Germinal center (tissue), 1 donor: ENCODE data around the gene CEP162.
"Not testable (repeated sequence)": the region's sequence is repeated elsewhere in the genome, so short reads cannot be mapped to it uniquely, and the experiment has no call there.

Experiments used
- DNase-seq: peaks from one replicate; pipeline ENCODE4 v3.0.0; 2012; ENCODE audit warnings: mixed read lengths, low spot score

Gene CEP162, protein sequence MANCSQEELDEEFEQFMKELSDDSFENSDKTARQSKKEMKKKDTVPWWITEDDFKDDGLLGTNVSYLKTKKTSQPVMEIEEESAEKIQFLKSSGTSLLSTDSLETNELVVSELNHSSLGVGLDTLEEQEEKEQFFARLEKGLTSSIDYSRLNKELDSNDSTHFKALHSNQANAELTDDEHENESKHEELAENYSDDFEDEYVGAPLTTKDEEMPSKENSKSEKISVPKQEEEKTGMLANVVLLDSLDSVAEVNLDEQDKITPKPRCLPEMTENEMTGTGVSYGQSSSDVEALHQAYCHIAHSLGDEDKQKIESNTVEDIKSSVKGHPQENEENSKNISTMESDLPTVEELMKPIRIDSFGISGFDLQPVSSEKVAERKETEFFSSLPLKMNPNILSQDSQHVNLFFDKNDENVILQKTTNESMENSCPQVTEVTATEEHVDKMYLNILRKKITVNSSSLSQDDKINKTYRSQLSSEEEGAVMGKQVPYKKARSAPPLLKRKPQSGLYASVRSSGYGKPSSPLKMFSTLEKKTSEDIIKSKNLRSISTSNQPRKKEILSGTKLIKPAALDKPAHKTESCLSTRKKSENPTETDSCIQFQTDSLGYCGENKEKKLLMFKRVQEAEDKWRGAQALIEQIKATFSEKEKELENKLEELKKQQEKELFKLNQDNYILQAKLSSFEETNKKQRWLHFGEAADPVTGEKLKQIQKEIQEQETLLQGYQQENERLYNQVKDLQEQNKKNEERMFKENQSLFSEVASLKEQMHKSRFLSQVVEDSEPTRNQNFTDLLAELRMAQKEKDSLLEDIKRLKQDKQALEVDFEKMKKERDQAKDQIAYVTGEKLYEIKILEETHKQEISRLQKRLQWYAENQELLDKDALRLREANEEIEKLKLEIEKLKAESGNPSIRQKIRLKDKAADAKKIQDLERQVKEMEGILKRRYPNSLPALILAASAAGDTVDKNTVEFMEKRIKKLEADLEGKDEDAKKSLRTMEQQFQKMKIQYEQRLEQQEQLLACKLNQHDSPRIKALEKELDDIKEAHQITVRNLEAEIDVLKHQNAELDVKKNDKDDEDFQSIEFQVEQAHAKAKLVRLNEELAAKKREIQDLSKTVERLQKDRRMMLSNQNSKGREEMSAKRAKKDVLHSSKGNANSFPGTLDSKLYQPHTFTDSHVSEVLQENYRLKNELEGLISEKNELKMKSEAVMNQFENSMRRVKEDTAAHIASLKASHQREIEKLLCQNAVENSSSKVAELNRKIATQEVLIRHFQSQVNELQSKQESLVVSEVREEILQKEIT (N-terminal part only)

DNA sequence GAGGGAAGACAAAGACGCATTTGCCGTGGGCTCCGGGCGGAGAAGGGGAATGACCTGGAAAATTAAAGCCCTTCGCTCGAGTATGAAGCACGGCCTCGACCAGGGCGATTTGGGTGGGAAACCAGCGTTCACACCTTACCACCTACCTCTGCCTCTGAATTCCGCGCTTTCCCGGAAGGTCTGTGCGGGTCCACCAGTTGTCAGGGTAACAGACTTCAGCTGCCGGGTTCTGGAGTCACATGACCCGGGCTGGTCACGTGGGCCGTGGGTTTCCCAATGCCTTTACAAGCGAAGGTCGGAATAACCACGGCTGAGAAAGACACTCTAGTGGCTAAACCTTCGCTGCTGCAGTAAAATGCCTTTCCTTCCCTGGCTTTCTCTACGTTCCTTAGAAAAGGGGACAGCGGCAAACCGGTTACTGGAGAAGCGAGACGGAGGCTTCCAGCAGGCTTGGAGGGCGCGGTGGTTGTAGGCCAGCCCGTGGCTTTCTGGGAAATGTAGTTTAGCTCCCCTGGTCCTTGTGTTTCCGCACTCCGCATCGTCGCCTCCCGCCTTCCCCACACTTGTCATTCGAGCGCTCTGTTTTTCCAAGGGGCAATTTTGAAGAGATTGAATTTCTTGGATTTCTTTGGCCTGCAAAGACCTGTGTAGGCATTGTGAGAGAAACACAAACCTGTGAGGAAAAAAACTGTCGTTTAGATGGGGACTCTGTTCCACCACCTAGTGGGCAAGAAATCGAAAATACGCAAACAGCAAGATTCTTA is at the start of gene CEP162:
CEP162 (minus strand) TSS at position 210 of the 764 bp plus-strand sequence. CDS start 1,250 bp downstream, outside the sequence.
- DNase-seq: peak; percentile 80

DNA sequence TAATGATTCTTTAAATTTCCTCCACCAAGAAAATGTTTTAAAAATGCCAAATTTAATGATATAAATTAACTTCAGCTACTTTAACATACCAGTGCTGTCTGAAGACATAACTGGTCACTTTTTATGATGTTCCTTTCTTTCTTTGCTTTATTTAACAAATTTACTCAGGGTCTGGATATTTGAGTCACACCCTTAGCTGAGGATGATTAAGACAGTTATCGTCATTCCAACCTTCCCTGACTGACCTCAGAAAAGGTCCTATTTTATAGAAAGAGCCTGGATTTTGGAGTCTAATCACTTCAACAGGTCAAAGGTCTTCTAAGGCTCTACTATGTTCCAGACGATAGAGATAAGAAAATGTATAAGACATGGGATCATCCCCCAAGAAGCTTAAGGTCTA is 47.4 kb upstream of the CEP162 start:
- no peak for DNase-seq

DNA sequence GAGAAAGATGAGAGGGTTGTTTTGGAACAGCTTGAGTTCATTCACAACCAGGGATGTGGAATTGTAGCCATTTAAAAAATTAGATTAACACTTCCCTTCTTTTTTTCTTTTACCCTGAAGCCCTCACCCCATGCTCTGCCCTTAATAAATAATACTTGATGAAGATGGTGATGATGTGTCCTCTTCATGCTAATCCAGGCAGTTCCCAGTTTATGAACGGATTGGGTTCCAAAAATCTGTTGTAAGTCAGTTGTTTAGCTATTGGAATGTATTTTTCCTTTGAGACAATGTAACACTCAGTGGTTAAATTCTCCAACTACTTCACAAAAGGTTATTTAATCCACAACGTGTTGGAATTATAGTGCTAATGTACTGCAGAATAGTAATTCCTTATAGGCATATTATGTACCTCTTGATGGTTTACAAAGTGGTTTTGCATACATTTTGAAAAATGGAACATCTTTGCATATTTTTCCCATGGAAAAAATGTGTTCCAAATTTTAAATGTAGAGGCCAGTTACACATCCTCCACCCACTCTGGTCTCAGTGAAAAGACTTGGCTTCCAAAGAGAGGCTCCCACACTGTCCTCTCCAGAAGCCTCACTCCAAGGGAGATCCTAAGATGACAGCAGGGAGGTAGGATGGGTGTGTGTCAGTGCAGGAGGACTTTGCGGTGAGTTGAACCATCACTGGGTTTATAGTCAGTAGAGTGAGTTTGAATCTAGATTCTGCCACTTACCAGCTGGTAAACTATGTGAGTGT is 45.8 kb upstream of the CEP162 start:
- DNase-seq: no peak

DNA sequence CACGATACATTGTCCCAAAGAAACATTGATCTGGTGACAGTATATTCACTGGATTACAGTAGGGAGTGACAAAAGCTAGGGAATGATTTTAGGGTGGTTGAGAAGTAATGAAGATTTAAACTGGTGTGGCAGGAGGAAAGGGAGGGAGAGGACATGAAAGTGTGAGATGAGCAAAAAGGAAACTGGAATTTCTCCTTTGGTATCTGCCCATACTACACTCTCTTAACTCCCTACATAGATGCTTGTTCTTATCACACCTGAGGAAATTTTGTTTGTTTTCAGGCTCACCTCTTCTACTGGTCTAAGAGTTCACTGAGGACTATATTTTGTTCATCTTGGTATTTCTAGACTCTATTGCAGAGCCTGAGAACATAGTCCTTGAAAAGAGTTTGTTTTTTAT is 44.9 kb upstream of the CEP162 start:
- no peak for DNase-seq

- no peak for DNase-seq
These were observed 43.7 kb upstream of the CEP162 start for GRCh38 chr6:84271061-84271716.

DNA sequence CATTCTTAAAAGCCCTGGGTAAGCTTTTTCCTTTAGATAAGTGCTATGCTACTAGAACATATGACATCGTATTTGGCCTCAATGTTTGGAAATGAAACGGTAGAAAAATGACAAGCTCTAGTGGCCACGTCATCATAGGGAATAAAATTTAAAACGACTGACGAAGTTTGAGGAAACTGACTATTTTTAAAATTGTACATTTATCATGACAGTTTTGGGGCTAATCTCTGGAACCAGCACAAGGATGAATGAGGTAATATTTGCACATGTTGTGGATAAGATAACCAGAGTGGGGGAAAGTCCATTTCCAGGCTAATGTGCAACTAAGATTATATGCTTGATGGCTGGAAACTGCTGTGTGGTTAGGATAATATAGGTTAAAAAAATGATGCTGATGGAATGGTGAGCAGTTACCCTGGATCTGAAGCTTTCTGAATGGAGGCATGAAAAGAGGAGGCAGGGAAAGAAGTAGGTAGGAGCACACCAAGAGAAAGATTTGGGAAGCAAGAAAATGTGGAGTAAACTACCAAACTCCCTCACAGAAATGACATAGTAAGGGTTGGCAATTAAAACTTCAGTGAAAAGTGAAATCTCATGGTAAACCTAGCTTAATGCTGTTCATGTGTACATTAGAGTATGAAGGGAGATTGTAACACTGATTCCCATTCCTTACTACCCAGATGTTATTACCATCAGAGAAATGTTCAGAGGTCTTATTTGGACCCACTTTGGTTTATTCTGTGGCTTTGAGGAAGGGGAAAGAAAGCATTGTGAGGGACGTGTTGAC is 42.7 kb upstream of the CEP162 start:
- DNase-seq: no peak

- no peak for DNase-seq
These were observed 41.3 kb upstream of the CEP162 start for GRCh38 chr6:84268781-84269180.

DNA sequence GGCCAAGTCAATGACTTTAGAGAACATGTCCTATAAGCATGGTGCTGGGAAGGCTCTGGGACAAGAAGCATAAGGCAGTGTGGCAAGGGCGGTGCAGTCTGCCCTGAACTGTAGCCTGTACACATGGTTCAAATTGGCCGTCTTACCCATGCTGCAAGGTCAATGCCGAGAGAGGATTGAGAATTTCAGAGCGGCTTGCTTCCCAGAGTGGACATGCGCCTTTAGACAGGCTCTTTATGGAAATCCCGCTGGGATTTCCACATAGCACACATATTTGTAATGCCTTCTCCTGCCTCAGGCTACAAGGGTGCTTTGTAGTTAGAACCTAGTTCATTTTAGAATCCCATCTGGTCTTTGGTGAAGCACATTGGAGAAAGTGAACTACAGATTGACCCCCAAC is 36.1 kb upstream of the CEP162 start:
- DNase-seq: no peak

DNA sequence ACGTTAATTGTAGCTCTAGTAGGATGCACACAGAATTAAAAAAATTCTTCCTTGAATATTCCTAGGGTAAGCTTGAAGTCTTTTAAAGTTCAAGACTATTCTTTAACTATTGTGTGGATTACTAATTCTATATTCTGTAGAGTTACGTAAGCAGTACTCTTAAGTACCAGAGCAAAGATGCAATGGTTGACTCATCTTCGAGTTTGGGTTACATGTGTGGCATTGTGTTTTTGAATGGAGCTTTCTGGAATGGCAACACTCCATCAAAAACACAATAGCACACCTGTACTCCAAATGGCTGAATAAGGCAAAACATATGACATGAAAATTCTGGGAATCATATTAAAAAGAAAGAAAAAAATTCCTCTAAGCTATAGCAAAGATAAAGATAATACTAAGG is 33.5 kb upstream of the CEP162 start:
- DNase-seq: no peak

DNA sequence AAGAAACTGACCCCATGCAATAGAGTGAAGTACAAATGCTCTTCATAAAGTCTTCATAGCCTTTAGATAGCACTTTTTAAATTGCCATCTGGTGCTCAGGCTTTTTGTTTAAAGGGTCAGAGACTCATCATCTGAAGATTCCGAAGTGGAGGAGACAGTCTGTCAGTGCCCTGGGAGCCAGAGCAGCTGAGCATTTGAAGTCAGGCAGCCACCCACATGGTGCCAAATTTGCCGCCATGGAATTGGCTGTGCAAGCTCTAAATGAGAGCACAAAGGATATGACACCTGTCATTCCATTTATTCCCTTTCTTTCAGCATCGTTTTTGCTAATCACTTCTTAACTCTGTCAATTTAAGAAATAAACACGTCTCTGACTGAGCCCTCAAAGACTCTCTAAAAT is 32.8 kb upstream of the CEP162 start:
- DNase-seq: no peak

- DNase-seq: no peak
These were observed 31.4 kb upstream of the CEP162 start for GRCh38 chr6:84258866-84259265.

GRCh38 chr6:84258268-84258667 is 30.8 kb upstream of the CEP162 start:
- DNase-seq: no peak

DNA sequence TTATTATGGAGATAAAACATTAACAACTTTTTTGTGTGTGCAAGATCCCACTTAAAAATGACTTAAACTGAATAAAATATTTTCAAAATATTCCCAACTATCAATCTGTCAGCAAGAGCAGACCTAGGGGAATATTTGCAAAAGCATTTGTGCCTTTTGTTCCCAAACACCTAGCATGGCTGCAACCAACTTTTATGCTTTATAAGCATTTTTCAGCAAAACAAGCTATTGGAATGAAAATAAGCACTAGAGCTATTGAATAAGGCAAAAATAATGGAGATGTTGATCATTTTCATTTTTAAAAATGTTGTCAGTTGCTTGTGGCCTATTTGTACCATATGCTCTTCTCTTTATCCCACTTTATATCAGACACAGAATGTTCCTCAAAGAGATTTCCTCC is 28.2 kb upstream of the CEP162 start:
- no peak for DNase-seq

DNA sequence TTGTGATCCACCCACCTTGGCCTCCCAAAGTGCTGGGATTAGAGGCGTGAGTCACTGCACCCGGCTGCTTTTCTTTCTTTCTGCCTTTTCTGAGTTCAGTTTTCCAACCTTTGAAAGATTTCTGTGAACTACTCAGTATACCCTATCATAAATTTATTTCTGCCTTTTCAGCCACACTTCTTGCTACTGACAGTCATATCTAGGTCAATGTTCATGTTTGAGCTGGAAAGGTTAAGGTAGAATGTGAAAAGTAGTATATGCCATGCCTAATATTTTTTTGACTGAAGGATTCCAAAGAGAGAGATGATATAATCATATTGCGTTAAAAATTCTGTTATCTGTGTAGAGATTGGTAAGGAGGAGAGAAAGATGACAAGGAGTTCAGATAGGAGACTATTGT is 25.9 kb upstream of the CEP162 start:
- no peak for DNase-seq

GRCh38 chr6:84251891-84252539 is 24.6 kb upstream of the CEP162 start:
- DNase-seq: no peak

GRCh38 chr6:84249724-84250123 is 22.3 kb upstream of the CEP162 start:
- no peak for DNase-seq

DNA sequence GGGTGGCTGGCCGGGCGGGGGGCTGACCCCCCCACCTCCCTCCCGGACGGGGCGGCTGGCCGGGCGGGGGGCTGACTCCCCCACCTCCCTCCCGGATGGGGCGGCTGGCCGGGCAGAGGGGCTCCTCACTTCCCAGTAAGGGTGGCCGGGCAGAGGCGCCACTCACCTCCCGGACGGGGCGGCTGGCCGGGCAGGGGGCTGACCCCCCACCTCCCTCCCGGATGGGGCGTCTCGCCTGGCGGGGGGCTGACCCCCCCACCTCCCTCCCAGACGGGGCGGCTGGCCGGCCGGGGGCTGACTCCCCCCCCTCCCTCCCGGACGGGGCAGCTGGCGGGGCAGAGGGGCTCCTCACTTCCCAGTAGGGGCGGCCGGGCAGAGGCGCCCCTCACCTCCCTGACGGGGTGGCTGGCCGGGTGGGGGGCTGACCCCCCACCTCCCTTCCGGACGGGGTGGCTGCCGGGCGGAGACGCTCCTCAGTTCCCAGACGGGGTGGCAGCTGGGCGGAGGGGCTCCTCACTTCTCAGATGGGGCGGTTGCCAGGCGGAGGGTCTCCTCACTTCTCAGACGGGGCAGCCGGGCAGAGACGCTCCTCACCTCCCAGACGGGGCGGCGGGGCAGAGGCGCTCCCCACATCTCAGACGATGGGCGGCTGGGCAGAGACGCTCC is 17.1 kb upstream of the CEP162 start:
- DNase-seq: not testable (repeated sequence)

DNA sequence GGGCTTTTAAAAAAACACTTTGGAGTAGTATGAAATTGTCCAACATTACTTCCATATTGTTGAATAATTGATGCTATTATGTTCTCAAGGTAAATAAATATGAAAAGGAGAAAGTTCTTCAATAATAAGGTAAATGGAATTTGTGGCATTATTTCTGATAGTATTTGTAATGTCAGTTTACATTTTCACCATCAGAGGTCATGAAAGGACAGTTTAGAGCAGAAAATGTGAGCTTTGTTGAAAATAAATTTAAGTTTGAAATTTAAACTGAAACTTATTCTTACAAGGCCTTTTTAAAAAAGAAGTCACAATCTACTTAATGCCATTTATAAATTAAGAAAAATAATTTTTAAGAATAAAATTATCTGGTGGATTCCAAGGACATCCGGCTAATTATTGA is 15.8 kb upstream of the CEP162 start:
- DNase-seq: no peak
